CD4-positive, alpha-beta T cell (primary cell): ENCODE results near the gene HINT2. TPM values are rescaled to one million over a fixed set of nuclear protein-coding genes. Genes with fewer than 3 reads are reported as not detected.

ENCODE experiments used
- ATAC-seq: fragments of 200-7000 bp; cut with Tn5 transposase; one replicate; pipeline ENCODE4 v1.10.0; 2022; ENCODE audit warnings: mild to moderate bottlenecking; ENCODE audit not compliant: poor library complexity
- CTCF ChIA-PET: fragments of 350-600 bp; sonication (Branson Sonifier 250); formaldehyde crosslinking; loops from one replicate; lab custom pipeline; 2021; ENCODE audit warnings: antibody characterized with exemption, inconsistent platforms; lab: Charles Lee
- POLR2A ChIA-PET: fragments of 350-600 bp; sonication (Branson Sonifier 250); formaldehyde crosslinking; loops from one replicate; lab custom pipeline; 2021; ENCODE audit warnings: antibody characterized with exemption, inconsistent platforms; lab: Charles Lee
- DNase-seq, 14 experiments: peaks; one replicate each; pipeline ENCODE4 v3.0.0-alpha.2; 2013 to 2020; ENCODE audit warnings: mixed read lengths in 2 of 14
- H3K27ac ChIP-seq, 2 donors: one replicate each; pipeline versions ENCODE4 v1.5.1 to v1.7.0; 2013; ENCODE audit warnings: low read length in 2 of 2, low read depth in 1 of 2, mild to moderate bottlenecking in 1 of 2
- H3K27me3 ChIP-seq, 2 experiments: 1 replicate in 1 of 2; 2 replicates in 1 of 2; pipeline versions ENCODE4 v1.6.1 to v1.7.0; 2013; ENCODE audit warnings: low read length in 2 of 2, control low read depth in 1 of 2, mild to moderate bottlenecking in 1 of 2, moderate library complexity in 1 of 2; ENCODE audit not compliant: insufficient read depth in 2 of 2, control insufficient read depth in 1 of 2
- H3K36me3 ChIP-seq: one replicate; pipeline ENCODE4 v1.6.1; 2013; ENCODE audit warnings: low read length, control low read depth; ENCODE audit not compliant: insufficient read depth
- H3K4me1 ChIP-seq: one replicate; pipeline ENCODE4 v1.6.1; 2013; ENCODE audit warnings: low read length, control low read depth; ENCODE audit not compliant: insufficient read depth
- H3K4me3 ChIP-seq: one replicate; pipeline ENCODE4 v1.5.1; 2013; ENCODE audit warnings: mild to moderate bottlenecking, low read length, moderate library complexity
- H3K9me3 ChIP-seq, 2 experiments: 1 replicate in 1 of 2; 2 replicates in 1 of 2; pipeline versions ENCODE4 v1.6.1 to v1.7.0; 2013; ENCODE audit warnings: low read length in 2 of 2, mild to moderate bottlenecking in 2 of 2, control low read depth in 1 of 2, moderate library complexity in 1 of 2; ENCODE audit not compliant: control insufficient read depth in 1 of 2, insufficient read depth in 1 of 2
- H3K27ac Mint-ChIP-seq: one replicate; pipeline ENCODE4 v1.8.0; 2020; ENCODE audit warnings: mixed read lengths
- H3K27me3 Mint-ChIP-seq: one replicate; pipeline ENCODE4 v1.8.0; 2021; ENCODE audit warnings: mixed read lengths
- H3K36me3 Mint-ChIP-seq: one replicate; pipeline ENCODE4 v1.8.0; 2021; ENCODE audit warnings: low read depth, mixed read lengths
- H3K4me1 Mint-ChIP-seq: one replicate; pipeline ENCODE4 v1.8.0; 2021; ENCODE audit warnings: low read depth, mixed read lengths
- H3K4me3 Mint-ChIP-seq: one replicate; pipeline ENCODE4 v1.8.0; 2020; ENCODE audit warnings: mild to moderate bottlenecking, mixed read lengths
- H3K9me3 Mint-ChIP-seq: one replicate; pipeline ENCODE4 v1.8.0; 2020; ENCODE audit warnings: mixed read lengths
- intact Hi-C, 2 experiments: fragments of 100-400 bp; cut with DNase I in 1 of 2; cut with micrococcal nuclease in 1 of 2; formaldehyde crosslinking; loops; one replicate each; pipeline versions ENCODE4 v1.15.1 to v1.9.0; 2023 to 2025; cut with DNase I, micrococcal nuclease
- total RNA-seq, 174 experiments: library from RNA in 2 of 174; stranded (reverse) in 2 of 174; gene quantifications; one replicate each; pipeline ENCODE4 v1.2.3 and lab custom pipeline; 2021 to 2026
- TF ChIP-seq, protein P1 (sequence below): fragments of 200-600 bp; IDR thresholded peaks from one replicate; pipeline ENCODE4 v1.8.0; 2022; ENCODE audit warnings: antibody characterized with exemption, mild to moderate bottlenecking

HINT2 gene
- total RNA-seq, 2 experiments from 2014 or later: 10.9 to 12.6 TPM

DNA sequence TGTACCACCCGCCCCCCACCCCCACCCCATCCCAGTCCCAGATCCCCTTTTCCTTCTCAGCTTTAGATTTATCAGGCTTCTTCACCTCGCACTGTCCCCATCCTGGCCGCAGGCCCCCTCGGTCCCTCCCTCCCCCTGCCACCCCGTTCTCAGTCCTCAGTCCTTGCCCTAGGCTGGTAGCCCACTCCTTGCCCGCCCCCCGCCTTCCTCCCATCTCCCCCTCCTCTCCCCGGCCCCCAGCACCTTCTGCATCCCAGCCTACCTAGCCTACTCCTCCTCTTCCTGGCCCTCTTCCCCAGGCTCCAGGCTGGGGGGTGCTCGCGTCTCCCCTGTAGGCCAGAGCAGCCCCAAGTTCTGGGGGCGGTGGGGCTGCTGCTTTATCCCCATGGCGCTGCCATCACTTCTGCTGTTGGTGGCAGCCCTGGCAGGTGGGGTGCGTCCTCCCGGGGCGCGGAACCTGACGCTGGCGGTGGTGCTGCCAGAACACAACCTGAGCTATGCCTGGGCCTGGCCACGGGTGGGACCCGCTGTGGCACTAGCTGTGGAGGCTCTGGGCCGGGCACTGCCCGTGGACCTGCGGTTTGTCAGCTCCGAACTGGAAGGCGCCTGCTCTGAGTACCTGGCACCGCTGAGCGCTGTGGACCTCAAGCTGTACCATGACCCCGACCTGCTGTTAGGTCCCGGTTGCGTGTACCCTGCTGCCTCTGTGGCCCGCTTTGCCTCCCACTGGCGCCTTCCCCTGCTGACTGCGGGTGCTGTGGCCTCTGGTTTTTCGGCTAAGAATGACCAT lies 22.6 kb downstream of the HINT2 start:
- H3K4me3 Mint-ChIP-seq: no peak overlapping the region
- H3K27ac Mint-ChIP-seq: no peak overlapping the region
- no peaks in the 10 kb centered on the region for H3K27me3 Mint-ChIP-seq
- no peak for ATAC-seq
- intact Hi-C loops: loop anchor here in 1 of 2 experiments (5.0 kb wide), 1 partner anchor 230 kb away; no protein-coding TSS in a partner anchor
- H3K9me3 ChIP-seq: no peaks in the 10 kb centered on the region
- H3K4me1 ChIP-seq: peaks cover 5% of the 10 kb centered on the region
- peaks cover 7% of the 10 kb centered on the region for H3K4me1 Mint-ChIP-seq
- no peak overlapping the region for H3K4me3 ChIP-seq
- no peaks in the 10 kb centered on the region for H3K9me3 Mint-ChIP-seq
- TF ChIP-seq, protein P1, sequence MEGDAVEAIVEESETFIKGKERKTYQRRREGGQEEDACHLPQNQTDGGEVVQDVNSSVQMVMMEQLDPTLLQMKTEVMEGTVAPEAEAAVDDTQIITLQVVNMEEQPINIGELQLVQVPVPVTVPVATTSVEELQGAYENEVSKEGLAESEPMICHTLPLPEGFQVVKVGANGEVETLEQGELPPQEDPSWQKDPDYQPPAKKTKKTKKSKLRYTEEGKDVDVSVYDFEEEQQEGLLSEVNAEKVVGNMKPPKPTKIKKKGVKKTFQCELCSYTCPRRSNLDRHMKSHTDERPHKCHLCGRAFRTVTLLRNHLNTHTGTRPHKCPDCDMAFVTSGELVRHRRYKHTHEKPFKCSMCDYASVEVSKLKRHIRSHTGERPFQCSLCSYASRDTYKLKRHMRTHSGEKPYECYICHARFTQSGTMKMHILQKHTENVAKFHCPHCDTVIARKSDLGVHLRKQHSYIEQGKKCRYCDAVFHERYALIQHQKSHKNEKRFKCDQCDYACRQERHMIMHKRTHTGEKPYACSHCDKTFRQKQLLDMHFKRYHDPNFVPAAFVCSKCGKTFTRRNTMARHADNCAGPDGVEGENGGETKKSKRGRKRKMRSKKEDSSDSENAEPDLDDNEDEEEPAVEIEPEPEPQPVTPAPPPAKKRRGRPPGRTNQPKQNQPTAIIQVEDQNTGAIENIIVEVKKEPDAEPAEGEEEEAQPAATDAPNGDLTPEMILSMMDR: no peak
- peaks cover 29% of the 10 kb centered on the region for H3K36me3 Mint-ChIP-seq
- POLR2A ChIA-PET: no interaction called here
- no peak overlapping the region for H3K27ac ChIP-seq
- no peaks in the 10 kb centered on the region for H3K27me3 ChIP-seq
- CTCF ChIA-PET: interaction anchor here (1.6 kb wide), 1 partner anchor 90 kb away, joined by 5 read pairs; no protein-coding TSS in a partner anchor
- peaks cover 21% of the 10 kb centered on the region for H3K36me3 ChIP-seq
- DNase-seq: no peak

DNA sequence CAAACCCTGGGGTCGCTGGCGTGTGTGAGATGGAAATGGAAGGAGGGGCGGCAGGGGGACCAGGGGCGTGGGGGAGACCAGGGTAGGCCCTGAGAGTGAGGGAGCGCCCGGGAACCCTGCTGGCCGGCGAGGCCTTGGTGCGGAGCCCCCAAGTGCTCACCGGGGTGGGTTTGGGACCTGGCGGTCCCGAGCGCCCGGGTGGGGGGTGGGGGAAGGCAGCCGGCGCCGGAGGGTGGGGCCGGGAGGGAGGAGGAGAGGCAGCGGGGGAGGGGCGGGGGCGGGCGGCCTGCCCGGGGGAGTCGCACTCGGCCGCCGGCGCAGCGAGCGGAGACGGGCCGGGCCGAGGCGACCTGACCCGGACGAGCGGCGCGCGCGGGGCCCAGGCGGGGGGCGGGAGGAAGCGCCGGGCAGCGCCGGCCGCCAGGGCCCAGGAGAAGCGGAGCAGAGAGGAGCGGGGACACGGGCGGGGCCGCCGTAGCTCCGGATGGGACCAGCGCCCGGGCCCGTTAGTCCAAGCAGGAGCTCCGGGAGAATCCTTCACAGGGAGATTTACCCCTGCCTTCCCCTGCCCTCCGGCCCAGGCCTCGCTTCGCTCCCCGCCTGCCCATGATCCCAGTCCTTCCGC lies 23.4 kb downstream of the HINT2 start, which contains the start of gene NPR2:
Gene NPR2, plus strand, starts transcription at position 295 of the 625 bp plus-strand sequence. CDS start 818 bp downstream, outside the sequence.
- CTCF ChIA-PET: interaction anchor here (1.6 kb wide), 1 partner anchor 91 kb away, joined by 5 read pairs; no protein-coding TSS in a partner anchor
- no peak for ATAC-seq

More for the DNA sequence above, 23.4 kb downstream of the HINT2 start, which contains the start of gene NPR2:
- no peaks in the 10 kb centered on the region for H3K9me3 ChIP-seq
- intact Hi-C loops: loop anchor here in 1 of 2 experiments (5.0 kb wide), 1 partner anchor 231 kb away; no protein-coding TSS in a partner anchor
- H3K36me3 Mint-ChIP-seq: peaks cover 32% of the 10 kb centered on the region
- H3K4me3 ChIP-seq: no peak within 1 kb of the TSS
- TF ChIP-seq, protein P1: no peak
- peaks cover 5% of the 10 kb centered on the region for H3K4me1 ChIP-seq
- H3K27me3 ChIP-seq: no peaks in the 10 kb centered on the region
- H3K36me3 ChIP-seq: peaks cover 22% of the 10 kb centered on the region
- no peak within 1 kb of the TSS for H3K27ac Mint-ChIP-seq
- peak in 1 of 14 experiments; percentile 20 for DNase-seq
- no peak within 1 kb of the TSS for H3K27ac ChIP-seq
- H3K4me3 Mint-ChIP-seq: no peak within 1 kb of the TSS
- peaks cover 7% of the 10 kb centered on the region for H3K4me1 Mint-ChIP-seq
- H3K27me3 Mint-ChIP-seq: no peaks in the 10 kb centered on the region
- no peaks in the 10 kb centered on the region for H3K9me3 Mint-ChIP-seq
- POLR2A ChIA-PET: no interaction called here
